ENCODE measurements around the gene ZNF521.

Gene ZNF521

DNA sequence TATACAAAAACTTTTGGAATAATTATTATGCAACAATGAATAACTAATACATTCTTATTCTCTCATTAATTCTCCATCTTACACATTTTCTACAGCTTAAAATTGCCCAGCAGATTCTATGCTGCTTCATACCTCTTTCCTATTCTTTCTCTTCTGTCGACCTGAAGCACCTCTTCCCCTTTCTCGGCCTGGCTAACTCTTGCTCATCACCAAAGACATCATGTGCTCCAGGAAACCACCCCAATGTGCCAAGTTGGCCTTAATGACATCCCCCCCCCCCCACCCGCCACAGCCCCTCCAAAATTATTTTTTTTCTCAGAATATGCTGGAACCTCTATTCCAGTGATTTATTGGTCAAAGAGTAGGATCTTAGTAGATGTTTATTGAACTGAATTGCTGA lies 43.6 kb downstream of the ZNF521 start:
- Histone ChIP-seq H3K27me3 (ENCODE audit: insufficient read depth, low read length) (no peaks in the 10 kb centered on the region), H3K27ac (ENCODE audit: low read depth, low read length) (no peak overlapping the region), H3K9ac (ENCODE audit: low read depth, low read length) (no peak overlapping the region), H3K4me3 (ENCODE audit: low read length) (no peak overlapping the region), H3K36me3 (ENCODE audit: insufficient read depth, low read length) (no peaks in the 10 kb centered on the region), H3K9me3 (ENCODE audit: insufficient read depth, low read depth, low read length) (no peaks in the 10 kb centered on the region), H3K4me1 (ENCODE audit: insufficient read depth, low read length) (peaks cover 4% of the 10 kb centered on the region; the same call in 1 of the 2 replicates)
- 85% methylated on average over 2 of the region's 3 CpGs for WGBS

DNA sequence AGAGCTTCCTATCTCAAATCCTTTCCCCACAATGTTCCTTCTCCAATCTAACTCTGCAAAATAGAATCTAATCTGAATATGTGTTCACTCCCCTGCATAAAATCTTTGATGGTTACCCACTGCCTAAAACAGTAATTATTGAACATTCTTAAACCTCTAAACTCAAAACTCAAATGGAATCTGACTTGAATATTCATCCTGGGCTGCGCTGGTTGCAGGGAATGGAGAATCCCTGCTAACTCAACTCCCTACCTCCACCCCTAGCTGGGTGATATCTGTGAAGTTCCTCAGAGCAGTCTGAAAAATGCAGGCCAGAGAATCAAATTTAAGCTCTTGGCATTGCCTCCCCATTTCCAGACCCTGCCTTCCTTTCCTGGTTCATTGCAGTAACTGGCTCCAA lies 44.8 kb downstream of the ZNF521 start:
- Histone ChIP-seq H3K36me3 (ENCODE audit: insufficient read depth, low read length) (no peaks in the 10 kb centered on the region), H3K9me3 (ENCODE audit: insufficient read depth, low read depth, low read length) (no peaks in the 10 kb centered on the region), H3K4me3 (ENCODE audit: low read length) (no peak overlapping the region), H3K9ac (ENCODE audit: low read depth, low read length) (no peak overlapping the region), H3K27ac (ENCODE audit: low read depth, low read length) (no peak overlapping the region), H3K27me3 (ENCODE audit: insufficient read depth, low read length) (no peaks in the 10 kb centered on the region), H3K4me1 (ENCODE audit: insufficient read depth, low read length) (no peaks in the 10 kb centered on the region)
- WGBS, result 100% methylated on average over 1 of the region's 1 CpG

DNA sequence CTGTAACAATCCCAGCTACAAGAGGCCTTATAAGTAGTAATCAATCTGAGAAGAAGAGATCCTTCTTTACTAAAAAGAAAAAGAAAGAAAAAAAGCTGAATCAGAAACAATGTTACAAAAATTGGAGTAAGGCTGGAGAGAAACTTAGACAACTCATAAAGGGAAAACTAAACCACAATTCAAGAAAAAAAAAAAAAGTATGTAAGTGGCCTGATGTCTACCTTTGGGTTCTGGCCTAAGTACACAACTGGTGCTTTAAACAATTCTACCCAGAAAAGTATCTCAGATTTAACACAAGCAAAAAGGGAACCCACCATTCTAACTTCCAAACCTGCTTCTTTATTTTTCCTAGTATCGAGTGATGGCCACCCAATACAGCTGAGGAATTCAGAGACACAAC lies 45.3 kb downstream of the ZNF521 start:
- WGBS, result 93% methylated on average over 1 of the region's 1 CpG

GRCh38 chr18:25305584-25305983 lies 46.4 kb downstream of the ZNF521 start:
- H3K27me3 ChIP-seq (ENCODE audit: insufficient read depth, low read length), result no peaks in the 10 kb centered on the region
- no peak overlapping the region for H3K27ac ChIP-seq (ENCODE audit: low read depth, low read length)
- no peaks in the 10 kb centered on the region for H3K4me1 ChIP-seq (ENCODE audit: insufficient read depth, low read length)
- H3K9me3 ChIP-seq (ENCODE audit: insufficient read depth, low read depth, low read length), result no peaks in the 10 kb centered on the region
- H3K9ac ChIP-seq (ENCODE audit: low read depth, low read length), result no peak overlapping the region
- no peaks in the 10 kb centered on the region for H3K36me3 ChIP-seq (ENCODE audit: insufficient read depth, low read length)
- no peak overlapping the region for H3K4me3 ChIP-seq (ENCODE audit: low read length)

More for the DNA sequence above, 45.3 kb downstream of the ZNF521 start:
- H3K9me3 ChIP-seq (ENCODE audit: insufficient read depth, low read depth, low read length), result no peaks in the 10 kb centered on the region
- H3K27me3 ChIP-seq (ENCODE audit: insufficient read depth, low read length), result no peaks in the 10 kb centered on the region
- no peak overlapping the region for H3K4me3 ChIP-seq (ENCODE audit: low read length)
- H3K27ac ChIP-seq (ENCODE audit: low read depth, low read length), result no peak overlapping the region
- no peaks in the 10 kb centered on the region for H3K36me3 ChIP-seq (ENCODE audit: insufficient read depth, low read length)
- no peak overlapping the region for H3K9ac ChIP-seq (ENCODE audit: low read depth, low read length)
- no peaks in the 10 kb centered on the region for H3K4me1 ChIP-seq (ENCODE audit: insufficient read depth, low read length)

DNA sequence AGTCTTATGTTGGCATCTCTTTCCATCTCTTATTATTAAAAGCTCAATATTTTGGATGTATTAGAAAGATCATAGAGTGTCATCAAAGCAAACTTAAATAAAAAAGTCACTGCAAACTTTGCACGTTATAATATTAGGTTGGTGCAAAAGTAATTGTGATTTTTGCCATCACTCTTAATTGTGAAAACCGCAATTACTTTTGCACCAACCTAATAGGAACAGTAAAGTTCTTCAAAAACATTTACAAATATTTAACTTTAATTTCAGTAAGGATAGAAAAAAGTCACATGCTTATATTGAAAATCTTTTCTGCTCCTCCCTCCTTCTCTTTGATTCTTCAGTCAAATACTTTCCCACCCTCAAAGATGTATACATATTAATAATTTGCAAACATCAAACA lies 51.5 kb downstream of the ZNF521 start:
- no peak overlapping the region for H3K27ac ChIP-seq (ENCODE audit: low read depth, low read length)
- H3K36me3 ChIP-seq (ENCODE audit: insufficient read depth, low read length), result no peaks in the 10 kb centered on the region
- H3K4me1 ChIP-seq (ENCODE audit: insufficient read depth, low read length), result no peaks in the 10 kb centered on the region
- H3K9ac ChIP-seq (ENCODE audit: low read depth, low read length), result no peak overlapping the region
- WGBS, result 100% methylated on average over 2 of the region's 2 CpGs
- H3K4me3 ChIP-seq (ENCODE audit: low read length), result no peak overlapping the region
- no peaks in the 10 kb centered on the region for H3K9me3 ChIP-seq (ENCODE audit: insufficient read depth, low read depth, low read length)
- H3K27me3 ChIP-seq (ENCODE audit: insufficient read depth, low read length), result no peaks in the 10 kb centered on the region

GRCh38 chr18:25299426-25300300 lies 52.3 kb downstream of the ZNF521 start:
- WGBS, result 93% methylated on average over 6 of the region's 8 CpGs
- Histone ChIP-seq H3K4me1 (ENCODE audit: insufficient read depth, low read length) (no peaks in the 10 kb centered on the region), H3K27me3 (ENCODE audit: insufficient read depth, low read length) (no peaks in the 10 kb centered on the region), H3K4me3 (ENCODE audit: low read length) (no peak overlapping the region), H3K9ac (ENCODE audit: low read depth, low read length) (no peak overlapping the region), H3K36me3 (ENCODE audit: insufficient read depth, low read length) (no peaks in the 10 kb centered on the region), H3K27ac (ENCODE audit: low read depth, low read length) (no peak overlapping the region), H3K9me3 (ENCODE audit: insufficient read depth, low read depth, low read length) (no peaks in the 10 kb centered on the region)

GRCh38 chr18:25298853-25299274 lies 53.1 kb downstream of the ZNF521 start:
- H3K36me3 ChIP-seq (ENCODE audit: insufficient read depth, low read length), result no peaks in the 10 kb centered on the region; the same call in 1 of the 2 replicates
- WGBS, result 79% methylated on average over 4 of the region's 4 CpGs
- H3K9me3 ChIP-seq (ENCODE audit: insufficient read depth, low read depth, low read length), result no peaks in the 10 kb centered on the region
- no peak overlapping the region for H3K9ac ChIP-seq (ENCODE audit: low read depth, low read length)
- H3K4me3 ChIP-seq (ENCODE audit: low read length), result no peak overlapping the region
- no peak overlapping the region for H3K27ac ChIP-seq (ENCODE audit: low read depth, low read length)
- H3K4me1 ChIP-seq (ENCODE audit: insufficient read depth, low read length), result no peaks in the 10 kb centered on the region
- H3K27me3 ChIP-seq (ENCODE audit: insufficient read depth, low read length), result no peaks in the 10 kb centered on the region

GRCh38 chr18:25295624-25296138 lies 56.3 kb downstream of the ZNF521 start:
- H3K27me3 ChIP-seq (ENCODE audit: insufficient read depth, low read length), result no peaks in the 10 kb centered on the region
- H3K4me3 ChIP-seq (ENCODE audit: low read length), result no peak overlapping the region
- H3K36me3 ChIP-seq (ENCODE audit: insufficient read depth, low read length), result no peaks in the 10 kb centered on the region; the same call in 1 of the 2 replicates
- no peak overlapping the region for H3K27ac ChIP-seq (ENCODE audit: low read depth, low read length)
- 93% methylated on average over 2 of the region's 2 CpGs for WGBS
- no peaks in the 10 kb centered on the region for H3K4me1 ChIP-seq (ENCODE audit: insufficient read depth, low read length)
- H3K9ac ChIP-seq (ENCODE audit: low read depth, low read length), result no peak overlapping the region
- no peaks in the 10 kb centered on the region for H3K9me3 ChIP-seq (ENCODE audit: insufficient read depth, low read depth, low read length)

- H3K4me3 ChIP-seq (ENCODE audit: low read length), result no peak overlapping the region
- no peaks in the 10 kb centered on the region; the same call in 1 of the 2 replicates for H3K36me3 ChIP-seq (ENCODE audit: insufficient read depth, low read length)
- H3K4me1 ChIP-seq (ENCODE audit: insufficient read depth, low read length), result peaks cover 14% of the 10 kb centered on the region; the same call in 1 of the 2 replicates
- H3K9me3 ChIP-seq (ENCODE audit: insufficient read depth, low read depth, low read length), result no peaks in the 10 kb centered on the region
- H3K27ac ChIP-seq (ENCODE audit: low read depth, low read length), result no peak overlapping the region
- no peak overlapping the region for H3K9ac ChIP-seq (ENCODE audit: low read depth, low read length)
- WGBS, result 95% methylated on average over 3 of the region's 3 CpGs
- no peaks in the 10 kb centered on the region for H3K27me3 ChIP-seq (ENCODE audit: insufficient read depth, low read length)
Measured at GRCh38 chr18:25291150-25291549, 60.8 kb downstream of the ZNF521 start.

DNA sequence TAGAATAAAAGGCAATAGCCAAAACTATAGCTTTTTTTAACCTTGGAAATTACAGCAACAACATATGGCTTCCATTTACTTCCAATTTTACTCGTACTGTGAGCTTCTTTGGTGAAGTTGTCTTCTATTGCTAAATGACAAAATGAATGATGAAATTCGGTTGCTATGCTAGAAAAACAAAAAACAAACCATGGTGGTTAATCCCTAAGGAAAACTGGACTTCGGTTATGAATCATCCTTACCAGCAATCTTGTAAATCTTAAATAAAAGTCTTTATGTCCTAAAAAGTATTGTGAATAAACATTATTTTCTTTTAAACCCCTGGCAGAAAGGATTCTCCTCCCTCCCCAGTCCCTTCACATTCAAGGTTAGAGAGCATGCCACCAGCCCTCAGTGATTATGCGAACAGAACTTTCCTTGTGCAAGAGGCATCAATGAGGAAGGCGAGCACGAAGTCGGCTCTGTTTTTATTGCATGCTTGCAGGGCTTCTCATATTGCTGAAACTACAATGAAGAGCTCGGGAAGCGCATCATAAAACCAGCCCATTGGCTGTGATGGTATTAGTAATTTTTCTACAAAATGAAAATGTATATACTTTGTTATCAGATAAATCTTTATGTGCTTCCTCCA lies 62.9 kb downstream of the ZNF521 start:
- Histone ChIP-seq H3K4me1 (ENCODE audit: insufficient read depth, low read length) (peaks cover 29% of the 10 kb centered on the region), H3K4me3 (ENCODE audit: low read length) (no peak overlapping the region), H3K9me3 (ENCODE audit: insufficient read depth, low read depth, low read length) (no peaks in the 10 kb centered on the region), H3K27ac (ENCODE audit: low read depth, low read length) (no peak overlapping the region), H3K9ac (ENCODE audit: low read depth, low read length) (no peak overlapping the region), H3K36me3 (ENCODE audit: insufficient read depth, low read length) (no peaks in the 10 kb centered on the region), H3K27me3 (ENCODE audit: insufficient read depth, low read length) (no peaks in the 10 kb centered on the region)
- 81% methylated on average over 8 of the region's 9 CpGs for WGBS

- Histone ChIP-seq H3K4me3 (ENCODE audit: low read length) (no peak overlapping the region), H3K27ac (ENCODE audit: low read depth, low read length) (no peak overlapping the region), H3K36me3 (ENCODE audit: insufficient read depth, low read length) (no peaks in the 10 kb centered on the region), H3K9ac (ENCODE audit: low read depth, low read length) (no peak overlapping the region), H3K27me3 (ENCODE audit: insufficient read depth, low read length) (no peaks in the 10 kb centered on the region), H3K9me3 (ENCODE audit: insufficient read depth, low read depth, low read length) (no peaks in the 10 kb centered on the region), H3K4me1 (ENCODE audit: insufficient read depth, low read length) (peaks cover 36% of the 10 kb centered on the region)
- WGBS, result 88% methylated on average over 4 of the region's 4 CpGs
Measured at GRCh38 chr18:25288340-25288938, 63.5 kb downstream of the ZNF521 start.

Data from HUES64 (cell line).